Measurements from ENCODE around the gene SUCO. TPM values are rescaled to one million over a fixed set of nuclear protein-coding genes. Genes with fewer than 3 reads are reported as not detected.

SUCO gene
- total RNA-seq, 2 donors from 2014 or later: 62.2 TPM

DNA sequence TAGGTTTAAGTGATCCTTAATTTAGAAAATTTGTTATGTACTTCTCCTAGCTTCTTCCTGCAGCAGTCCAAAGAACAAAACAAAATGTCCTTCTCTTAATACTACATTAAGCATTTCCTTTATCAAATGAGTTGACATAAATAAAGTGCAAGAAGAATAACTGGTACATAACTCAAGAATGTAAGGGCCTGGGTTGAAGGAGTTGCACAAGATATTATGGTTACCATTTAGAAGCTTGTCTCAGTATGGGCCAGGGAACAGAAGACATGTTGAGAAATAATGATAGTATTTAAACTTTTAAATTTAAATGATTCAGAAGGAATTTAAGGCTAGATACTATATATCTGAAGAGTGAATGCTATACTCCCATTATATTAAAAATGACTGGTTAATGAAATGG, 23.5 kb downstream of the SUCO start:
- Histone ChIP-seq H3K27ac (ENCODE audit: low read depth, low read length) (no peak overlapping the region), H3K4me3 (ENCODE audit: low read length) (no peak overlapping the region), H3K27me3 (ENCODE audit: control insufficient read depth, insufficient read depth, low read length, poor library complexity, severe bottlenecking) (no peaks in the 10 kb centered on the region), H3K4me1 (ENCODE audit: control insufficient read depth, insufficient read depth, low read length) (peaks cover 18% of the 10 kb centered on the region), H3K9ac (ENCODE audit: extremely low read depth, low read length, poor library complexity, severe bottlenecking) (no peak overlapping the region), H3K9me3 (ENCODE audit: control insufficient read depth, low read length) (no peaks in the 10 kb centered on the region), H3K36me3 (ENCODE audit: control insufficient read depth, insufficient read depth, low read length) (peaks cover 58% of the 10 kb centered on the region)
- Mint-ChIP-seq H3K27me3 (ENCODE audit: insufficient read depth) (no peaks in the 10 kb centered on the region), H3K9me3 (no peaks in the 10 kb centered on the region), H3K27ac (no peak overlapping the region), H3K36me3 (ENCODE audit: low read depth) (peaks cover 31% of the 10 kb centered on the region), H3K4me1 (peaks cover 52% of the 10 kb centered on the region), H3K4me3 (no peak overlapping the region)
- no peak for DNase-seq
- TF ChIP-seq CTCF (conservative IDR thresholded peaks at IDR 0.05): no peak

DNA sequence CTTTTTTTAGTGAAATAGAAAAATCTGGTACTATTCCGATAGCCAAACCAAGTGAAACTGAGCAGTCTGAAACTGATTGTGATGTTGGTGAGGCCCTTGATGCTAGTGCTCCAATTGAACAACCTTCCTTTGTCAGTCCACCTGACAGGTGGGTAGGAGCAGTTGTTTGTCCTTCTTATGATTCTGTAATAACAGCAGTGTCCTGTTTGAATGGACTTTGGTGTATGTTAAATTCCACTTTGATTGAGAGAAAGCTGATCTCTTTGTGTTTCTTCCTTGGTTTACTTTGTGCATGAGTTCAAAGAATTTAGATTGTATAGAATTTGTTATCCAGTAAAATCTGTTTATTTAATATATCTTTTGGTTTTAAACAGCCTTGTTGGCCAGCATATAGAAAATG, 24.3 kb downstream of the SUCO start:
- Histone ChIP-seq H3K27ac (ENCODE audit: low read depth, low read length) (no peak overlapping the region), H3K9ac (ENCODE audit: extremely low read depth, low read length, poor library complexity, severe bottlenecking) (no peak overlapping the region), H3K4me1 (ENCODE audit: control insufficient read depth, insufficient read depth, low read length) (peaks cover 13% of the 10 kb centered on the region), H3K9me3 (ENCODE audit: control insufficient read depth, low read length) (peaks cover 6% of the 10 kb centered on the region), H3K36me3 (ENCODE audit: control insufficient read depth, insufficient read depth, low read length) (peaks cover 62% of the 10 kb centered on the region), H3K4me3 (ENCODE audit: low read length) (no peak overlapping the region), H3K27me3 (ENCODE audit: control insufficient read depth, insufficient read depth, low read length, poor library complexity, severe bottlenecking) (no peaks in the 10 kb centered on the region)
- Mint-ChIP-seq H3K27me3 (ENCODE audit: insufficient read depth) (no peaks in the 10 kb centered on the region), H3K4me1 (peaks cover 47% of the 10 kb centered on the region), H3K4me3 (no peak overlapping the region), H3K27ac (no peak overlapping the region), H3K36me3 (ENCODE audit: low read depth) (peaks cover 37% of the 10 kb centered on the region), H3K9me3 (no peaks in the 10 kb centered on the region)
- WGBS, 2 experiments (ENCODE audit: insufficient coverage in 1 of 2, insufficient read length in 1 of 2): 96% methylated on average over 1 of the region's 1 CpG; no CpG with 5 or more reads in 1 of the 2 experiments
- no peak for DNase-seq
- no peak for TF ChIP-seq CTCF (conservative IDR thresholded peaks at IDR 0.05)

DNA sequence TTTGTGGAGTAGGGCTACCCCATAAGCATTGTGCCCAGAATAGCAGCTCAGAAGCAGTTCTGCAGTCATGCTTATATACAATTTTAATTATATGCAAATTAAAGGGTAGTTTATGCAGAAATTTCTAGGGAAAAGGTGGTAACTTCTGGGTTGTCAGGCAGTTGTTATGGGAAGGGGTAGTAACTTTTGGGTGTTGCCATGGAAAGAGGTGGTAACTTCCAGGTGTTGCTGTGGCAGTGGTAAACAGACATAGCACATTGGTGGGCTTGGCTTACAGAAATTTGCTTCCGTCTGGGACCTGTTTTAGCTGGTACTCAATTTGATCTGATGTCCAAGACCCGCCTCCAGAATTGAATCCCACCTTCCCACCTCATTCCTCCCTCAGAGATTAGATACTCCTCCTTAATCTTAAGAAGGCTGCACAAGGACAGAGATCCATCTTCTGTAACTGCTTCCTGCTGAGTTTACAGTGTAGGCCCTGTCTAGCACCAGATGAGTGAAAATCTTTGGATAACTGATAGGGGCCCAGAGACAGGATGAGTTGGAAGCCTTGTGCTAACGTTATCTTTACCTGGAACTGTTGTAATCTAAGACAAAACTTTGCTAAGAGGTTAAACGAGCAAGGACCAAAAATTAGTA, 26.7 kb downstream of the SUCO start:
- Histone ChIP-seq H3K36me3 (ENCODE audit: control insufficient read depth, insufficient read depth, low read length) (peaks cover 74% of the 10 kb centered on the region), H3K27ac (ENCODE audit: low read depth, low read length) (no peak overlapping the region), H3K9ac (ENCODE audit: extremely low read depth, low read length, poor library complexity, severe bottlenecking) (peak overlapping the region; percentile 16), H3K9me3 (ENCODE audit: control insufficient read depth, low read length) (peaks cover 28% of the 10 kb centered on the region), H3K27me3 (ENCODE audit: control insufficient read depth, insufficient read depth, low read length, poor library complexity, severe bottlenecking) (no peaks in the 10 kb centered on the region), H3K4me3 (ENCODE audit: low read length) (peak overlapping the region; percentile 63), H3K4me1 (ENCODE audit: control insufficient read depth, insufficient read depth, low read length) (peaks cover 13% of the 10 kb centered on the region)
- Mint-ChIP-seq H3K27me3 (ENCODE audit: insufficient read depth) (no peaks in the 10 kb centered on the region), H3K9me3 (peaks cover 13% of the 10 kb centered on the region), H3K4me1 (peaks cover 42% of the 10 kb centered on the region), H3K4me3 (no peak overlapping the region), H3K27ac (peak overlapping the region; percentile 76), H3K36me3 (ENCODE audit: low read depth) (peaks cover 59% of the 10 kb centered on the region)
- peak; percentile 47 for DNase-seq
- TF ChIP-seq CTCF (conservative IDR thresholded peaks at IDR 0.05): no peak
- WGBS, 2 experiments (ENCODE audit: insufficient coverage in 1 of 2, insufficient read length in 1 of 2): 56 to 69% methylated on average over 4 of the region's 4 CpGs

All from endodermal cell (in vitro differentiated cells).